Left cardiac atrium (tissue), 4 donors: Measurements from ENCODE around the gene CPN2. TPM values are rescaled to one million over a fixed set of nuclear protein-coding genes. Genes with fewer than 3 reads are reported as not detected.
A peak's percentile ranks its signal among the peaks of the same experiment; 100 is the strongest.

Source experiments
- ATAC-seq, 2 donors: fragments of 200-7000 bp; cut with Tn5 transposase; one replicate each; pipeline ENCODE4 v1.9.1; 2020; ENCODE audit warnings: mild to moderate bottlenecking in 2 of 2, moderate library complexity in 2 of 2
- DNase-seq: peaks from one replicate; pipeline ENCODE4 v3.0.0-alpha.2; 2020
- intact Hi-C, 2 donors: fragments of 100-400 bp; cut with DNase I; formaldehyde crosslinking; loops; one replicate each; pipeline versions ENCODE4 v1.14.1 to v1.15.1; 2022 to 2023
- total RNA-seq, 2 donors: library from RNA; stranded (reverse); fragmentation: NEBNext Ultra II Directional; extraction: Animal tissue kit (Norgen Biotek cat#: 25700); gene quantifications; one replicate each; pipeline ENCODE4 v1.2.1, GENCODE V29; 2021
- donor health status: DM: no; HTN: yes; CAD: no.
- donor health status: DM: no; HTN: yes; CAD: no; lungs with severe emphysema.
- donor health status: DM: yes; HTN: yes; CAD: no.
- donor health status: Dilated cardiomyopathy.

The CPN2 gene
- total RNA-seq, 2 donors from 2014 or later, result not detected

DNA sequence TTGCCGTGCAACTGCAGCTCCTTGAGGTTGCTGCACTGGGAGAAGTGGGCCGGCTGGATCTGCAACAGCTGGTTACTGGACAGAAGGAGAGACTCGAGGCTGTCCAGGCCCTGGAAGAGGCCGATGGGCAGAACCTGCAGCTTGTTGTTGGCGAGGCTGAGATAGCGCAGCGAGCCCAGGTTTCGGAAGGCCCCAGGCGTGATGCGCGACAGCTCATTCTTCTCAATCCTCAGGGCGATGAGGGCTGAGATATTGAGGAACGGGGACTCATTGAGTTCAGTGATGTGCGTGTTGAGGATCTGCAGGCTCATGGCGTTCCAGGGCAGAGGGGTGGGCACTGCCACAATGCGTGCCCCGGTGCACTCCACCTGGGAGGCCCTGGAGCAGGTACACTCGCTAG is 9.4 kb upstream of the CPN2 start:
- DNase-seq, result no peak
- intact Hi-C loops, result no loop called here
- ATAC-seq, result no peak

GRCh38 chr3:194357681-194358080 is 6.6 kb upstream of the CPN2 start:
- DNase-seq (no peak), ATAC-seq (no peak)
- intact Hi-C loops, result no loop called here

DNA sequence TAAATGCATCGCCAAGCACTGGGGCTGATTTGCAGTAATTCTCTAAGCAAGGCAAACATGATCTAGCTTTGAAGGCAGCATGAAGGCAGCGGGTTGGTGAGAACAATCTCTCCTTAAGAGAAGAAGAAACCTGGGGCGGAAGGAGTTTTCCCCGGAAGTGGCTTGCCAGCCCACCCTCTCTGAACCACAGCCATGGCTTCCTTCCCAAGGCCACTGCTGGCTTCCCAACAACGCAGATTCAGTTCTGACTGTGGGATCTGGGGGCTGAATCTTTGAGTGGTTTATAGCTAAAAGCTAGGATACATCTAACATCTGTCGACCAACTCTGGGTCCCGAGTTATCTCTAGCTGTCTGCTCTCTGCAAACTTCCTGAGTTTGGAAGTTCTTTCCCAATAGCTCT is 4.3 kb upstream of the CPN2 start:
- intact Hi-C loops, result no loop called here
- no peak for ATAC-seq

DNA sequence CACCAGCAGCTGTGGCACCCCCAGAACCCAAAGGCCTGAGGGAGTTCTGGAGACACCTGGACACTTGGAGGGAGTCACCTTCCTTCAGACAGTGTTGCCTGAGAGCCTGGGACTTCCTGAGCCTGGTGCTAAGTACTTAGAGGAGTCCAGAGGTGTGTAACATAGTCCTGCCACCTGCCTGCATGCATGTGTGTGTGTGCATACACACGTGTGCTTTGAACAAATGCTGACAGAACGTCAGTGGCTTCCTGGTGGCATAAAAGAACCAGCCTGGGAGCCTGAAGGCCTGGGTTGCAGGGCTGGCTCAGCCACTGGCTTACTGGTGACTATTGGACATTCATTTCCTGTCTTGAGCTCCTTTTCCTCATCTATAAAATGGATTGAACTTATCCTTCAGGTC is 3.2 kb upstream of the CPN2 start:
- intact Hi-C loops, result no loop called here
- DNase-seq (no peak), ATAC-seq (no peak)

More for the DNA sequence above, 4.3 kb upstream of the CPN2 start:
- no peak for DNase-seq

DNA sequence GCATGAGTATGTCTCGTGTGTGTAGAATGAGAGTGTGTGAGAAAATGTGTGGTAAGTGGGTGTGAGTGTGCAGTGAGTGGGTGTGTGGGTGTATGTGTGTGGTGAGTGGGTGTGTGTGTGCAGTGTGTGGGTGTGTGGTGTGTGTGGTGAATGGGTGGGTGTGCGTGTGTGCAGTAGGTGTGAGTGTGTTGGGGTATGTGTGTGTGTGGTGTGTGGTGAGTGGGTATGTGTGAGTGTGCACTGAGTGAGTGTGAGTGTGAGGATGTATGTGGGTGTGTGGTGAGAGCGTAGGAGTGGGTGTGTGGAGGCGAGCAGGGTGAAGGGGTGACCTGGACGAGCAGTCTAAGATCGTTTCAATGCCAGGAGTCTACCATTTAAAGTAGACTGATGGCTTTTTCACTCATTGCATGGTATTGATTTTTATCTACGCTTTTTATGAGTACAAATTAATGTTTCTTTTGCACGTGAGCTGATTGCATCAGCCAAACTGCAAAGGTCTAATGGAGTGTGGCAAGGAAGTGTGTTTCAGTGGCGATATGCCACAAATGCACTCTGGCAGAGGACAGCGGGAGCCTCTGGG is 1.6 kb upstream of the CPN2 start:
- DNase-seq (no peak), ATAC-seq (no peak)
- intact Hi-C loops, result no loop called here

DNA sequence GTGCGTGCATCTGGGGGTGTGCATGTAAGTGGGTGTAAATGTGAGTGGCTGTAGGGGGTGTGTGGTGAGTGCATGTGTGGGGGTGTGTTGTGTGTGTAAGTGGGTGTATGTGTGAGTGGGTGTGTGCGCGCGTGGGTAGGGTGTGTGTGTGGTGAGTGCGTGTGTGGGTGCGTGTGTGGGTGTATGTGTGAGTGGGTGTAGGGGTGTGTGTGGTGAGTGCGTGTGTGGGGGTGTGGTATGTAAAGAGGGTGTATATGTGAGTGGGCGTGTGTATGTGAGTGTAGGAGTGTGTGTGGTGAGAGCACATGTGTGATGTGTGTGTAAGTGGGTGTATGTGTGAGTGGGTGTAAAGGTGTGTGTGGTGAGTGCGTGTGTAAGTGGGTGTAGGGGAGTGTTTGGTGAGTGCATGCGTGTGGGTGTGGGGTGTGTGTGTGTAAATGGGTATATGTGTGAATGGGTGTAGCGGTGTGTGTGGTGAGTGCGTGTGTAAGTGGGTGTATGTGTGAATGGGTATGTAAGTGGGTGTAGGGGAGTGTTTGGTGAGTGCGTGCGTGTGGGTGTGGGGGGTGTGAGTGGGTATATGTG is 916 bp upstream of the CPN2 start:
- ATAC-seq, result no peak
- intact Hi-C loops, result no loop called here
- no peak for DNase-seq

- ATAC-seq, result no peak
- intact Hi-C loops, result no loop called here
- no peak for DNase-seq
These were observed 429 bp downstream of the CPN2 start for GRCh38 chr3:194350726-194351071.

DNA sequence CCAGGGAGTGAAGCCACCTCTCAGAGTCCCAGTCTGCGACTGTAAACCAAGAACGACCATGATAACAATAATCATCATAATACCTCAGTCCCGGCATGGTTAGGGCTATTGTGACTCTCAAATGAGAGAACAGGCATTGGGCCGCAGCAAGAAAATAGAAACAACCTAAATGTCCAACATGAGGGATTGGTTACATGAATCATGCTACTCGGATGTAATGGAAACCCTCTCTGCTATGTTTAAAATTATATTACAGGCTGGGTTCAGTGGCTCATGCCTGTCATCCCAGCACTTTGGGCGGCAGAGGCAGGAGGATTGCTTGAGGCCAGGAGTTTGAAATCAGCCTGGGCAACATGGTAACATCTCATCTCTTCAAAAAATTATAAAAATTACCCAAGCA is 2.8 kb downstream of the CPN2 start:
- intact Hi-C loops, result loop anchor here in 1 of 2 donors (10.0 kb wide), 1 partner anchor 674 kb away; no protein-coding TSS in a partner anchor
- ATAC-seq (no peak), DNase-seq (no peak)

GRCh38 chr3:194346621-194347020 is 4.5 kb downstream of the CPN2 start:
- intact Hi-C loops, result loop anchor here in 1 of 2 donors (10.0 kb wide), 1 partner anchor 672 kb away; no protein-coding TSS in a partner anchor
- ATAC-seq (no peak), DNase-seq (no peak)

DNA sequence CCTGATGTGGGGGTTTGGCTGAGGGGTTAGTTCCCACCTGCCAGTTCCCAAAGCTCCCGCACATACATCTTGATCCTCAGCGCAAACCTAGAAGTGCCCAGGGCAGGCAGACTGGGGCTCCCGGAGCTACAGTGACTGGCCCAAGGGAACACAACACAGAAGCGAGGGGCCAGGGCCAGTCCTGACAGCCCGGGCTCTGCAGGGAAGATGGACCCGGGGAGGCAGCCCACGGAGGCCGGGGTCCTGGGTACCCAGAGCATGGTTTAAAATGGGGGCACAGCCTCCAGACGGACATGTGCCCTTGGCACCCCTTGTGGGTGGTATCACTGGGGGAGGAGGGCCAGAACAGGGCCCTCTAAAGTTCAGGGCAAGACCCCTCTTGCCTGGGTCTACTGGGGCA is 5.1 kb downstream of the CPN2 start:
- intact Hi-C loops, result loop anchor here in 1 of 2 donors (10.0 kb wide), 1 partner anchor 671 kb away; no protein-coding TSS in a partner anchor
- no peak for ATAC-seq
- DNase-seq, result no peak

GRCh38 chr3:194344012-194344411 is 7.1 kb downstream of the CPN2 start:
- ATAC-seq (peak; percentile 63 to 65), DNase-seq (peak; percentile 77)
- intact Hi-C loops, result loop anchor here in 1 of 2 donors (10.0 kb wide), 1 partner anchor 669 kb away; no protein-coding TSS in a partner anchor

GRCh38 chr3:194343561-194343893 is 7.6 kb downstream of the CPN2 start:
- DNase-seq (no peak), ATAC-seq (no peak)
- intact Hi-C loops, result loop anchor here in 1 of 2 donors (10.0 kb wide), 1 partner anchor 669 kb away; no protein-coding TSS in a partner anchor

GRCh38 chr3:194342861-194343560 is 8.1 kb downstream of the CPN2 start:
- ATAC-seq (no peak), DNase-seq (no peak)
- intact Hi-C loops, result loop anchor here in 1 of 2 donors (10.0 kb wide), 1 partner anchor 668 kb away; no protein-coding TSS in a partner anchor

DNA sequence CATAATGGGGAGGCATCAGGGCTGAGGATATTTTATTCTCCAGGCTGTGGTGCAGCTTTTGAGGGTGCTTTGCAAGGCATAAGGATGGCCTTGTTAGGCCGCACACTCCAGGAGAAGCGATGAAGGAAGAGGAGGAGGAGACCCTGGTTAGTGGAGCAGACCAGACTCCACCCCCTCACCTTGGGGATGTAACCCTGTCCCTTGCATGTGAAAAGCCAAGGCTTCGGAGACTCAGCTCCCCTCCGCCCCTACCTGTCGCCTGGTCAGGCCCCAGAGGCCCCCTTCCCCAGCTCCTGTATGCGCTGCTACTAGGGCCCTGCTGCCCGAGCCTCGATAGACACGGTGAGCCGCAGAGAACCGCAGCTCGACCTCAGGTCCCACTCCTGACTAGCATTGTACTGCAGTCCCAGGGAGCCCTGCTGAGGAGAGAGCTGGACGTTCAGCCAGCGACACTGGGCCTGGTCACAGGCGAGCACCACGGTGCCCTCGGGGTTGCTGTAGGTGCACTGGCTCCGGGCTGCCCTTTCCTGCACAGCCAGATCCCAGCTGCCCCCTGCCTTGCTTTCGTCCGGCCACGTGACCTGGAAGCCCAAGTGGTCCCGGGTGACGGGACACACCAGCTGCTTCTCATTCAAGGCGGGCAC is 10.2 kb downstream of the CPN2 start:
- ATAC-seq (no peak), DNase-seq (no peak)
- intact Hi-C loops, result loop anchor here in 1 of 2 donors (10.0 kb wide), 1 partner anchor 666 kb away; no protein-coding TSS in a partner anchor

DNA sequence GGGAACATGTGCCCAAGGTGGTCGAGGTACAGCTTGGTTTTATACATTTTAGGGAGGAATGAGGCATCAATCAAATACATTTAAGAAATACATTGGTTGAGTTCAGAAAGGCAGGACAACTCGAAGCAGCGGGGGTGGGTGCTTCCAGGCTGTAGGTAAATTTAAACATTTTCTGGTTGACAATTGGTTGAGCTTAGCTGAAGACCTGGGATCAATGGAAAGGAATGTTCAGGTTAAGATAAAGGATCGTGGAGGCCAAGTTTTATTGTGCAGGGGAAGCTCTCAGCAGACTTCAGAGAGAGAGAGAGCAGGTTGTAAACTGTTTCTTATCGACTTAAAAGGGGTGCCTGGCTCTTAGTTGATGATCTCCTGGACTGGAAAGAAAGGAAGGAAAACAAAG is 11.3 kb downstream of the CPN2 start:
- ATAC-seq, result no peak
- DNase-seq, result no peak
- intact Hi-C loops, result loop anchor here (5.0 to 10.0 kb wide), 3 partner anchors 62 to 665 kb away; no protein-coding TSS in a partner anchor

GRCh38 chr3:194339356-194339755 is 11.8 kb downstream of the CPN2 start:
- no peak for DNase-seq
- intact Hi-C loops, result loop anchor here (5.0 to 10.0 kb wide), 2 partner anchors 63 to 255 kb away; no protein-coding TSS in a partner anchor

DNA sequence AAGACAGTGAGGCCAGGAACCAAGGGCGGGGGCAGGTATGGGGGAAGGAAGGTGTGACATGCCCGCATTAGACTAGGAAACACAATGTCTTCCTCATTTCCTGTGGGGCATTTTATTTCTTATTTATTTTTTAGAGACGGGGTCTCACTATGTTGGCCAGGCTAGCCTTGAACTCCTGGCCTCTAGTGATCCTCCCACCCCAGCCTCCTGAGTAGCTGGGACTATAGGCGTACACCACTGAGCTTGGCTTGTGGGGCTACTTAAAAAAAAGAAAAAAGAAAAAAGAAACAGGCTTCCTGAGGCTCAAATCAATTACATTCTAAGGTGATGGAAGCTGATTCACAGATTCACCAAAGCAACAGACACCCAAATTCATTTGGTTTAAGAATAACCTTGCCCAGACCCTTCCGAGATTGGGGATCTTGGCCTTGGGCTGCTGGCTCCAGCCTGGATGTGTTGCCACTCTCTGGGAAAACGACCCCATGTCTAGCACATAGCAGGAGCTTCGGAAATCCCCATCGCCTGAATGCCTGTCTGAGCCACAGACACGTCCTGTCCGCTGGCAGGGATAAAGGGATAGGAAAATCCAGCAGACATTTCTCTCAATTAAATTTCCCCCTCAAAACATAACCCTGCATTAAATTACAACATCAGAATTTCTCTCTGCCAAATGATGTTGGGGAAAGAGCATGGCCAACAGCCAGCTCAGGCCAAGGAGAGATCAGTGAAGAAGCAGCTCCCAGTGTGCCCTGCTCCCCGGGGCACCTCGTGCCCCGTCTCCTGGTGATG is 13.0 kb downstream of the CPN2 start:
- DNase-seq (no peak), ATAC-seq (no peak)
- intact Hi-C loops, result loop anchor here (5.0 to 10.0 kb wide), 2 partner anchors 64 to 257 kb away; no protein-coding TSS in a partner anchor

More at GRCh38 chr3:194339356-194339755, 11.8 kb downstream of the CPN2 start:
- ATAC-seq, result no peak

DNA sequence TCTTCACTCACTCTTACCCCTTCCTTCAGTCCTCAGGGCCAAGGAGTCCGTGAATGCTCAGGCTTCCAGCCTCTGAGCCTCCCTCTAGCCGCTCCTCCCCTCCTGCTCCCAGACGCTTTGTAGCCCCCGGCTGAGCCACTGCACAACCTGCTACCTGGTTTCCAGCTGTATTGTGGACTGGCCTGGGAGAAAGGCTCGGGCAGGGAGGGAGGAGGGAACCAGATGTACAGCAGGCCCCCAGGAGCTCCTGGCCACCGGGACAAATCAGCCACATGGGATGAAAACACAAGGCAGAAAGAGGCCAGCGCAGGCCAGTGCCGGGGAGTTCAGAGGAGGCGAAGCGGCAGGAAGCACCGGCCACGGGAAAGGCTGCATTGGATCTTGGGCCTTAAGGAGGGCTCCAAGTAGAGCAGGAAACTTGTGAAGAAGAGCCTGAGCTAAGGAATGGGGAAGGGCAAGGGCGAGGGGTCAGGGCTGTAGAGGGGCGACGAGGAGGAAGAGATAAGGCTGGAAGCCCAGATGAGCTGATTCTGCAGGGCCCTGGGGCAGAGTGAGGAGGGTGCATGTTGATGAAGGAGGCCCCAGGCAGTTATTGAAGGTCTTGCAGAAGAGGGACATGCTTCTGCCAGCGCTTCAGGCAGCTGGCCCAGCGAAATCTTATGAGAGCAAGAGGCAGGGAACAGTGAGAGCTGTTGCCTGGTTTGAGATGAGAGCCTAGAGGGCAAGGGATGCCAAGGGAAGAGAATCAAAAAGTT is 14.3 kb downstream of the CPN2 start:
- no peak for DNase-seq
- intact Hi-C loops, result loop anchor here (5.0 to 10.0 kb wide), 2 partner anchors 66 to 258 kb away; no protein-coding TSS in a partner anchor
- no peak for ATAC-seq
